Cerebellar nuclear complex (tissue), 1 donor: ENCODE results near the gene PHLDA3.

Experiments used
- DNase-seq, 2 experiments: peaks; one replicate each; lab custom pipeline; 2025; lab: John Stamatoyannopoulos, UW

The PHLDA3 gene

DNA sequence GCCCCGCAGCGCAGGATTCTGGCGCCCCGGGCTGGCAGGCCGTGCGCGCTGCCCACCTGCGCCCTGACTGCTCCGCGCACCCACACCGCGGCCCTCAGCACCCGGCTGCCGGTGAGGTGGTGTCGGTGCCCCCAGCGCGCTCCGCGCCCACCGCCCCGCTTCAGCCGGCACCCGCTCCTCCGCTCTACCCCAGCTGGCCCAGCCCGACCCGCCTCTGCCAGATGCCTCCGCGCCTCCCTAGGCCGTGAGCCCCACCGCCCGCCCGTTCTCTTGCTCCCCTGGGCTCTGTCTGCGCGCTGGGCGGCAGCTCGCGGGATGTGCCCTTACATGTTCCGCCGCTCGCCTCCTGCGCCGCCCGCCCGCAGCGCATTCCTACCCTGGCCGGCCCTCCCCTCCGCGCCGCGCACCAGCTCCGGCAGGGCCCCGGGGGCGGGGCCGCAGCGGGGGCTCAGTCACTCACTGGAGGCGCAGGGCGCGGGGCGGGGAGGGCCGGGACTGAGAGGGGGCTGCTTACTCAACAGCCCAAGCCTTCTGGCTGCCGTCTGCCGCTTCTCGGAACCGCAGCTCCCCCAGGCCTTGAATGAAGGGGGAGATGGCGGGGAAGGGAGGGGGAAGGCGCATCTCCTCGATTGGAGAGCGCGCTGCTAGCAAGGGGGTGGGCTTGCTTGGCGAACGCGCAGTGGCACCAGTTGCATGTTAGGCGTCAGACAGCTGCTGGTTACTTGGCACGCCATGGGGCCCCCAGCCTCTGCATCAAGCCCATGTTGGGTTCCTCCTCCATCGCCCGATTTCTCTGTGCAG, at the start of gene PHLDA3:
Gene PHLDA3 (minus strand): TSS at position 345 of the 801 bp plus-strand sequence. CDS start 402 bp downstream, outside the sequence.
- DNase-seq: no peak

DNA sequence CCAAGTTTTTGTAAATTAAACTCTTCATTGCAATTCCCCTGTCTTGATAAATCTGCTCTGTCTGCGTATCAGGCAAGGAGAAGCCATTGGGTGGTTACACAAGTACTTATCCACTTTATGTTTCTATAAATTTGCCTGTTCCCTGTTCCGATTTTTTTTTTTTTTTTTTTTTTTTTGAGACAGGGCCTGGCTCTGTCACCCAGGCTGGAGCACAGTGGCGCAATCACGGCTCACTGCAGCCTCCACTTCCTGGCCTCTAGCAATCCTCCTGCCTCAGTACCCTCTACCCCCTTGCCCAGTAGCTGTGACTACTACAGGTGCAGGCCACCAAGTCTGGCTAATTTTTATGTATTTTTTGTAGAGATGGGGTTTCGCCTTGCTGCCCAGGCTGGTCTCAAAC, 49.1 kb upstream of the PHLDA3 start:
- no peak for DNase-seq

DNA sequence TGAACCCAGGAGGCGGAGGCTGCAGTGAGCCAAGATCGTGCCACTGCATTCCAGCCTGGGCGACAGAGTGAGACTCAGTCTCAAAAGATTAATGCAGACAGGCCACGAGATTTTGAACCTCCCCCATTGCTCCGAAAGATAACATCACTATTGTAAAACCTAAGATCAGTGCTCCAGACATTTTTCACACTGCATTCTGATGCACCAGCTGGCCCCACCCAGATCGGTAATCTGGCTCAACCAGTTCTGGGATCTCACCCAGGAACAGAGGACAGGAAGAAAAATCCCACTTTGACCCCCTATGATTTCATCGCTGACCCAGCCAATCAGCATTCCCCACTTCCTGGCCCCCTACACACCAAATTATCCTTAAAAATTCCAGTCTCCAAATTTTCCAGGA, 48.6 kb upstream of the PHLDA3 start:
- no peak for DNase-seq

DNA sequence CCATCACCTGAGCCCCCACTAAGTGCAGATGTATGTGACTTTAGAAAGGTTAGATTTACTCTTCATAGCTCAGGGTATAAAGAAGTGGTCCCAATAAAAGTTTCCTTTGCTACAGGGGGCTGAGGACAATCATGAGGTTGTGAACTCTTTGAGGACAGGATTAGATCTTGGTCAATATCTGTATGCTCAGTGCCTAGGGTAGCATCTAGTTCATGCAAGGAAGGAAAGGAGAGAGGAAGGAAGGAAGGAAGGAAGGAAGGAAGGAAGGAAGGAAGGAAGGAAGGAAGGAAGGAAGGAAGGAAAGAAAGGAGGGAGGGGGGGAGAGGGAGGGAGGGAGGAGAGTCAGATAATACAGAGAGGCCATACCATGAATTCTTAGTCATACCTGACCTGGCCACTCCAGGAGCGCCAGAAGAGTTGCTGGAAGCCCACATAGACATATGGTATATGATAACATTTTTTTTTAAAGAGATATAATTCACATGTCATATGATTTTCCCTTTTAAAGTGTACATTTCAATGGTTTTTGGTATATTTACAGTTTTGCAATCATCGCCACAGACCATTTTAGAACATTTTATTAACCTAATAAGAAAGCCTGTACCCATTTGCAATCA, 47.6 kb upstream of the PHLDA3 start:
- DNase-seq: no peak

GRCh38 chr1:201515895-201516294, 46.9 kb upstream of the PHLDA3 start:
- DNase-seq: no peak

- no peak for DNase-seq
Measured at GRCh38 chr1:201515062-201515750, 46.2 kb upstream of the PHLDA3 start.

- no peak for DNase-seq
Measured at GRCh38 chr1:201514466-201514865, 45.5 kb upstream of the PHLDA3 start.

GRCh38 chr1:201513498-201514243, 44.7 kb upstream of the PHLDA3 start:
- DNase-seq: no peak

- DNase-seq: no peak
Measured at GRCh38 chr1:201511941-201512539, 43.1 kb upstream of the PHLDA3 start.

GRCh38 chr1:201511396-201511940, 42.5 kb upstream of the PHLDA3 start:
- no peak for DNase-seq

GRCh38 chr1:201510734-201511133, 41.7 kb upstream of the PHLDA3 start:
- no peak for DNase-seq

GRCh38 chr1:201509601-201510374, 40.8 kb upstream of the PHLDA3 start:
- DNase-seq: no peak

DNA sequence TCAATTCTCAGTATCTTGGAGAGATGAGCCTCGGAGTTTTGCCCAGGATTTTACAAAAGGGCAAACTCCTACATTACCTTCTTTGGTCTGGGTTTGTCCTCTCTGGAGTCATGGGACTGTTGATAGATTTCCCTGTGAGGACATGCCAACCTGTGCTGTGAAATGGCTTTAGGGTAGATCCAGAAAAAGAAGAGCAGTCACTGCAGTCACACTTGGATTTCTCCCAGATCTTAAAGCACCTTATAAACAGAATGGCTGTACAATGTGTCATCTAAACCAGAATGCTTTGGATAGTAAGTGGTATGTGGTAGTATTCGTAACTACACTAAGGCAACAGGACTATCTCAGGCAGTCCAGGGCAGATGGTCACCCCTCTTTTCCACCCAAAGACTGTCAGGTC, 39.8 kb upstream of the PHLDA3 start:
- DNase-seq: no peak

- no peak for DNase-seq
Measured at GRCh38 chr1:201507360-201507675, 38.3 kb upstream of the PHLDA3 start.

DNA sequence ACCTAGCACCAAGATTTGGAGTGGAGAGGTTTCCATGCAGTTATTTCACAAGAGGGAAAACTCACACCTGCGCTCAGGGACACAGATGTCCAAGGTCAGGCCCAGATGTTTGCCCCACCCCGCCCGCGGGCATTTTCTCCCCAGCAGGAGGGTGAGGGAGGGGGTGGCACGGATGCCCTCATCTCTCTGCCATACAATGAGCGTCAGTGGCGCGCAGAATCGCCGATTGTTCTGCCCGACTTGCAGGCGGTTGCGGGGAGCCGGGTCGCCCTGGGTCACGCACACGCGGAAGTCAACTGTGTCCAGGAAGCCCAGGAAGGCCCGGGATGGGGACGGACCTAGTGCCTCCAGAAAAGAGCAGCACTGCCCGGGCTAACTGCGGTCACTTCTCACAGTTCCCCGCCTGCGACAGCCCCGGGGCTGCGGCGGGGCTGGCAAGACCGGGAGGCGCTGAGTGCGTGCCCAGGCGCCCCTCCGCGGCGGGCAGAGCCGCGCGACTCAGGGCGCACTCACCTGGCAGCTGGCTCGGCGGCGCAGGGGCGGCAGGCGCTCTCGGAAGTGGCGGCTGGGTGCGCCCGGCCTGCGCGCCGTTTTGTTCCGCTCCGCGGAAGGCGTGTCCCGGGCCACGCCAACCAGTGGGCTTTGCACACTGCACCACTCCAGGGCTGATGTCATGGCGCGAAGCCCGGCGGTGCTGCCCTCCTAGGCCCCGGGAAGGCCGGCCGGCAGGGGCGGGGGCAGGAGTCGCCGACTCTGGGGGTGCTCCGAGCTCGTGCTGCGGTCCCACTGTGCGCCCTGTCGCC, 37.8 kb upstream of the PHLDA3 start, which contains the start of gene CSRP1:
Gene CSRP1 (minus strand): TSS at position 567 of the 803 bp plus-strand sequence. CDS start 10,820 bp downstream, outside the sequence.
- DNase-seq: no peak

- no peak for DNase-seq
Measured at GRCh38 chr1:201506092-201506491, 37.1 kb upstream of the PHLDA3 start.

- DNase-seq: no peak
Measured at GRCh38 chr1:201505503-201505890, 36.5 kb upstream of the PHLDA3 start.

GRCh38 chr1:201504799-201505502, 36.0 kb upstream of the PHLDA3 start:
- no peak for DNase-seq

DNA sequence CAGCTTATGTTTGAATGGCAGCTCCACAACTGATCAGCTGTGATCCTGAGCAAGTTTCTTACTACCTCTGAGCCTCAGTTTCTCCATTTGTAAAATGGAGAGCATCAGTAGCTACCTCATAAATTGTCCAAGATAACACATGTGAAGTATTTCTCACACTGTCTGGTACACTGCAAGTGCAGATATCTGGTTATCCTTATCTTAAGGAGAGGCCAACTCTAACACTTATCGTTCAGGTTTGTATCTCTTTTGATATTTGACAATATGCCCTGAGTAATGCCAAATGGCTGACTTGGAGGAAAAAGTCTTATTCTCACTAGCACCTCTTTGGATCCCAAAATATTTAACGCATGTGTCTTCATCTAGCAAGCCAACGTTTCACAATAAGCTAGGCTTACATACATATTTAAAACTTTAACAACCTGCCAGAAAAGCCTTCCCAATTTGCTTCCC, 35.2 kb upstream of the PHLDA3 start:
- no peak for DNase-seq
